Measurements from ENCODE around the gene FOXD4L5.
"Not testable (repeated sequence)": the region's sequence is repeated elsewhere in the genome, so short reads cannot be mapped to it uniquely, and the experiment has no call there.

Gene FOXD4L5

DNA sequence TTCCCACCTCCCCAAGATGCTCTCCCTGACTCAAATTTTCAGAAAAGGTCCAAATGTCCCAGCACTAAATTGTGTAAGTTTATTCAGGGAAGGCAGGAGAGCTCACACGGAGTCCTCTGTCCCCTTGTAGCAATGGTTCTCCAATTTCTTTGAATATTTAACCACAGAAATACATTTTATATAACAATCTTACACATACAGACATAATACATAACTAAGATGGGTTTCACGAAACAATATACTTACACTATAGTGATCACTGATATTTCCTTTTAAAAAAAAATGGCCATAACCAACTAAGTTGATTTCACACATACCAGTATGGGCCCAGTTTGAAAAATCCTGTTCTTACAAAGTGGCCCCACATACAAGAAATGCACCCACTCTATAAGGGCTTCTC is at the start of gene FOXD4L5:
Gene FOXD4L5, minus strand, starts transcription at position 101 of the 400 bp plus-strand sequence. CDS start 832 bp downstream, outside the sequence.
- not testable (repeated sequence) for DNase-seq

DNA sequence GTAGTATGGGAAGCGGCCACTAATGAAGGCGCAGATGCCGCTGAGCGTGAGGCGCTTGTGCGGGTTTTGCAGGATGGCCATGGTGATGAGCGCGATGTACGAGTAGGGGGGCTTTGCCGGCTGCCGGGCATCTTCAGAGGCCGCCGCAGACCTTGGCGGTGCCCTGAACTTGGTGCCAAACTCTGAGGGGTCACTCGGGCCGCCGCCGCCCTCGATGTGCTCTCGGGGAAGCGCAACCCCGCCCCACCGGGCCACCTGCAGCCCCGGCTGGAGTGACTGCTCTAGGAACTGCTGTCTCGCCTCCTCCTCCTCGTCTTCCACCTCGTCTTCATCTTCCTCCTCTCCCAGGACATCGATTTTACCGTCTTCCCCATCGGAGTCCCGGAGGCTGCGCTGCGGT is 1.1 kb downstream of the FOXD4L5 start:
- not testable (repeated sequence) for DNase-seq

- DNase-seq = not testable (repeated sequence)
Measured at GRCh38 chr9:65282976-65283375, 2.0 kb downstream of the FOXD4L5 start.
